ENCODE measurements around the gene ZBTB7C.
A peak's percentile ranks its signal among the peaks of the same experiment; 100 is the strongest.

Gene ZBTB7C

DNA sequence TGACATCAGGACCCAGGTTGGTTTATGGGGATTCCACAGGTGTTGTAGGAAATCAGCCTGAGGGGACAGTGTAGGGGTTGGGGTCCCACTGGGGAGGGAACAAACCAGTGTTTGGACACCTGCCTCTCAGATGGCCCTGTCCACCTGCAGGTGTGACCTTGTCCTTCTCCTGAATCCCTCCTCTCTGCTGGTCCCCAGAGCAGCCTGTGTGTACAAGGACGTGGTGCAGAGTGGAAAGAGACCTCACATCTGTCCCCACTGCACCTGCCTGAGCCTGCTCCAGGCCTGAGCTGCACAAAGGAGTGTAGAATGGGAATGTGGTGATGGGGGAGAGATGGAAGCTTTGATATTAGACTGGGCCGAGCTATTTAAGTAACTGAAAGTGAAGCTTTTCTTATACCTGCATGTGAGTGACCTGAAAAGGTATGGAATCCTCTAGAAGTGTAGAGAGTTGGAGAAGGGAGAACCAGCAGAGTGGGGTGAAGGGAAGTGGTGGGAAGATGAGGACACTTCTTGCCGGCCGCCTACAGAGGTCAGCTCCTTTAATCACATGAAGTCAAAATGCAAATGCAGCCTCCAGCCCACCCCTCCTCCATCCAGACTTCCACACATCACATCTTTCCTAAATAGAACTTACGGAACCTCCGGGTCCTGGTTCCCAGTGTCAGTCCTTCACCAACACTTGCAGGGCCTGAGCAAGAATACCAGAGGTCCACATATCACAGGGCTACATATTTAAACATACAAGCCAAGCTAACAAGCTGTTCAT is 389.4 kb downstream of the ZBTB7C start:
- DNase-seq (ENCODE audit: low read depth), result no peak

DNA sequence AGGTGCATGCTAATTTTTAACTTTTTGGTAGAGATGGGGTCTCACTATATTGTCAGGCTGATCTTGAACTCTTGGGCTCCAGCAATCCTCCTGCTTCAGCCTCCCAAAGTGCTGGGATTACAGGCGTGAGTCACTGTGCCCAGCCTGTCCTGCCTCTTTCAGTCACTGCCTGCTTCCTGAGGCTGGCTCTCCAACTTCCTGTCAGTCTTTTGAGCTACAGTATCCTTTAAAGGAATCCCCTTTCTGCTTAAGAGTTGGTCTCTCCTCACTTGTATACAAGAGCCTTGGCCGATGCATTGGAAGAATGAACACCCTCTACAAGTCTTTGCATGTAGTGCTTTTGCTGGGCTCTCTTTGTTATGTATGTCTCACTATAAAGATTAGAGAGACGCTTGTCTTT is 390.3 kb downstream of the ZBTB7C start:
- DNase-seq (ENCODE audit: low read depth), result no peak

DNA sequence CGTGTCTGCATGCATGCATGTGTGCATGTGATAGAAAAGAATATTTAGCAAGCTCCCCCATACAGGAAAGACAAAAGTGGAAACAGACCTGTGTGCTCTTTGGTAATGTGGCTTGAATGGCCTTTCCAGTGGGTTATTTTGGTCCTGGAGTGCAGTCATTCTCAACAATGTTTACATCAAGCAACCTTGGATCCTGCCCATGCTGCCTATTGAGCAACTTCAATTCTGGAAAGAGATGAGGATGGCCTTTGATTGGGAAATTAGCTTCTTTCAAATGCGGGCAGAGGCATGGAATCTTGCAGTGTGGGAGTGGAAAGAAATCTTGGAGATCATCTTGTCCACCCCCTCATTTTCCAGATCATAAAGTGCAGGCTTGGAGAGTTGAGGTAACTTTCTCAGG is 391.5 kb downstream of the ZBTB7C start:
- peak; percentile 98 for DNase-seq (ENCODE audit: low read depth)

DNA sequence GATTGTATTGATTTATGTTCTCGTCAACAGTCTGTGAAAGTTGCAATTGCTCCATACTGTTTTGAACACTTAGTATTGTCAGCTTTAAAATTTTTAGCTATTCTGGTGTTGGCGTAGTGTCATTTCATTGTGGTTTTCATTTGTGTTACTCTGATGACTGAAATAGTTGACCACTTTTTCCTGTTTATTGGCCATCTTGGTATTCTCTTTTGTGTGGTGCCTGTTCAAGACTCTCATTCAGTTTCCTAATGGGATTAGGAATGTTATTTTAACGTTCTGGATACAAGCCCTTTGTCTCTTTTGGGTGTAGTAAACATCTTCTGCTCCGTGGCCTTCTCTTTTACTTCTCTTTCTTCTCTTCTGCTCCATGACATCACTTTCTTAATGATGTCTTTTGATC is 396.0 kb downstream of the ZBTB7C start:
- no peak for DNase-seq (ENCODE audit: low read depth)

DNA sequence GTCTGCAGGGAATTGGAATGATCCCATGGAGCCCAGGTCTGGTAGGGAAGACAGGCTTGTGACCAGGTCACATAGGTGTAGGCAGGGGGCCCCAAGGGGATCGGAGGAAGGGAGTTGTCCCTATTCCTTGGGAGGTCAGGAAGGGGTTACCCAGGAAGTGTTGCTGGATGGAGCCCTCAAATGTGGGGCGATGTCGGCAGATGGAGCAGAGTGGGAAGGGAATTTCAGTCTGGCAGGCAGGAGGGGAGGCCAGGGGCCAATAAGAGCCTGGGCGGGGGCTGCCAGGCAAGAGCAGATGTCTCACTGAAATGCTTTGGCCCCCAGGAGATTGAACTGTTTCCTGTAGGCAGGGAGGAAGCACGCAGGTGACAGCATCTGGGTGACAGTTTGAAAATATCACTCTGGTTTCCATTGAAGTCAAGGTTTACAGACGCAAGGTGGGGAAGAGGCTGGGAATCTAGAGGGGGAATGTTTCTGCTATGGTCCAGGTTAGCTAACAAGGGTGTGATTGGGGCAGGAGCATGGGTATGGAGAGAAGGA is 397.2 kb downstream of the ZBTB7C start:
- no peak for DNase-seq (ENCODE audit: low read depth)

DNA sequence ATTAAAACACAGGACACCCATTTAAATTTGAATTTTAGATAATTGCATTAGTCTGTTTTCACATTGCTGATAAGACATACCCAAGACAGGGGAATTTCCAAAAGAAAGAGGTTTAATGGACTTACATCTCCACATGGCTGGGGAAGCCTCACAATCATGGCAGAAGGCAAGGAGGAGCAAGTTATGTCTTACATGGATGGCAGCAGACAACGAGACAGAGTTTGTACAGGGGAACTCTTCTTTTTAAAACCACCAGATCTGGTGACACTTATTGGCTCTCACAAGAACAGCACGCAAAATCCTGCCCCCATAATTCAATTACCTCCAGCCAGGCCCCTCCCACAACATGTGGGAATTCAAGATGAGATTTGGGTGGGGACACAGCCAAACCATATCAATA is 398.9 kb downstream of the ZBTB7C start:
- no peak for DNase-seq (ENCODE audit: low read depth)

DNA sequence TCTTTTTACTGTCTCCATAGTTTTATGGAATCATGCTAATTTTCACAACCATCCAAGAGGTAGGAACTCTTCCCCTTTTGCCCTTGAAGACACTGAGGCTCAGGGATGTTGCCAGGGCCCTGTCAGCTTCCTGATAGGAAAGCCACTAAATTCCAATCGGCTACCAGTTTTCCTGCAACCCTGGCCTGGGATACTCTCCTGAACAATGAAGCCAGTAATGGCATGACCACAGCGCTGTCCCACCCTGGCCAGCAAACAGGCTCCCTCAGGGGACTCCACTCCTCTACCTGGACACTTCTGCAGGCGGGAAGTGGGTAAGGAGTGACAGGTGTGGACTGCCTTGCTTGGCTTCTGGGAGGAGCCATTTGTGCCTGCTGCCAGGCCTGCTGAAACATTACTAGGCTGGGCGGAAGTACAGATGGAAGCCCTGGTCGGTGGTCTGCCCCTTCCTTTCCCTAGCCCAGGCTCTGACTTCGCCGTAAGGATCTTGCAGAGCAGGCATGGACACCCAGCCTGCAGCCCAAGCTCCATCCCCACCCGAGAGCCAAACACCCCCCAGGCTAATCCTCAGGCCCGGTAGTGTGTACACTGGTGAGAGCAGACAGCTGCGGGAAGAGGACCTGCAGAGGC is 400.0 kb downstream of the ZBTB7C start:
- no peak for DNase-seq (ENCODE audit: low read depth)

DNA sequence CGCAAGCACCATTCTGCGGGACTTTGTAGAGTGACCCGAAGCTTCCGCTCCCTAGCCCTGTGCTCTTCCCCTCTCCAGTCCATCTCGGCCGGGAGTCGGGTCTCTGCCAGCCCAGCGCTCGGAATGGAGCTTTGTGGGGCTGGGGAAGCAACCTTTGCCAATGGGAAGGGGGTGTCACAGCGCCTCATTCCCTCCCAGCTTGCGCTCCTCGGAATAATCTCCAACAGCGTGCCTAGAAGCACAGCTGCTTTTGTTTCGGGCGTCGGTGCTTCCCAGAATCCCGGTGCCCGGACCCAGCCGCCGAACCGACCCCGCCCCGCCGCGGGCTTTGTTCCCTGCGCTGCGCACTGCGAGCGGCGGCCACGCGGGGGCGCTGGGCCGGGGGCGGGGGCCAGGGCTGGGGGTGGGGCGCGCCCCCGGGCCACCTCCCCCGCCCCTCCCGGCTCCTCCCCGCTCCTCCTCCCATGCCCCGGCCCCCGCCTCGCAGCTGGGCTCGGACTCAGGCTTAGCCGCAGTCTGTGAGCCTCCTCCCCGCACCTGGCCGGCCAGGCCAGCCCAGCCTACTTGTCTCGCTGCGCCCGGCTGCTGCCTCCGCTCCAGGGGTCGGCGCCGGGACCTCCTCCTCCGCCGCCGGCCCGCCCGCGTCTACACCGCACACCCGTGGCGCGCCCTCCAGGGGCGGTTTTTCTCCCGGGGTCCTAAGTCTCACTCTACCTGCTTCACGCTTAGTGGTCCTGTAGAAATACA is 401.1 kb downstream of the ZBTB7C start:
- peak; percentile 35 for DNase-seq (ENCODE audit: low read depth)

DNA sequence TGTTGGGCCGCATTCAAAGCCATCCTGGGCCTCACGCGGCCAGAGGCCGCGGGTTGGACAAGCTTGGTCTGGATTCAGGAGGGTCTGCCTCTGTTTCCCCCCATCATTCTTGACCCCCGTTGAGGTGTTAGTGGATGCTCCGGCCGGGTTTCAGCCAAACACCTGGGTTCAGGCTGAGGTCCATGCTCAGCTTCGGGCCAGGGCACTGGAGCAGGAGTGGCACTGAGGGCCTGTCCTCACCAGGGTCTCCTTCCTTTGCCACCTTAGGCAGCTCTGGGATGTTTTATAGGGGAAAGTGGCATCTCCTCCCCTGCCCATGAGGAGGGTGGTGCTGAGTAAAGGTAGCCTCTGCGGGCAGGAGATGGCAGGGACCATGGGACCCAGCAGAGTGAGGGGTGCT is 401.8 kb downstream of the ZBTB7C start:
- no peak for DNase-seq (ENCODE audit: low read depth)

DNA sequence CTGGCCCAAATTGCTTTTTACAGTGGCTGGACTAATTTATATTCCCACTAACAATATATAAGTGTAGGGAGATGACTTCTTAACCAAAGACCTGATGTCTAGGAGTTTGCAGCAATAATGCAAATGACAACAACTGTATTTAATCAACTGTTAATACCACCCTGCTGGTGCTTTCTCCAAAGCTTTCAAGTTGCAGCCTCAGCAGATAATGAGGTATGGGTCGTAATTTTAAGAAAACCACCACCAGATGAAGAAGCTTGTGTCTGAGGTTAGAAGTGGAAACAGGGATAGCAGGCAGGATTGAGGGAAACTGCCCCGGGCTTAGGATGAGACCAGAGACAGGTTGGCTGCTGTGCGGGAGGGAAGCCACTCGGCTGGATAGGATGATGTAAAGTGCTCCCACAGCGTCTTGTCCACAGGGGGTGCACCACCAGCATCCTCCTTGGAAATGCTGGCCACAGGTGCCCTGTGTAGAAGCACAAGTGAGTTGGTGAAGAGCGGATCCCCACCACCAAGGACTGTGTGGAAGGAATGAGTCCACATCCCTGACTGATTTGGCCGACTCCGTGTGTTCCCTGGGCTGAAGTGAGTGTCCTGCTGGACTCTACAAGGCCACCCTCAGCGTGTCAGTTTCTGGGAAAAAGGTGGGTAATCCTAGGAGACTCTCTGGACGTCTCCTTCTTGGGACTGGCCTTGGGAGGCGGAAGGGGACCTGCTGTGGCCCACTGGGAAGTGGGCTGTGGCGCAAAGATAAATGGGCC is 402.6 kb downstream of the ZBTB7C start:
- no peak for DNase-seq (ENCODE audit: low read depth)

DNA sequence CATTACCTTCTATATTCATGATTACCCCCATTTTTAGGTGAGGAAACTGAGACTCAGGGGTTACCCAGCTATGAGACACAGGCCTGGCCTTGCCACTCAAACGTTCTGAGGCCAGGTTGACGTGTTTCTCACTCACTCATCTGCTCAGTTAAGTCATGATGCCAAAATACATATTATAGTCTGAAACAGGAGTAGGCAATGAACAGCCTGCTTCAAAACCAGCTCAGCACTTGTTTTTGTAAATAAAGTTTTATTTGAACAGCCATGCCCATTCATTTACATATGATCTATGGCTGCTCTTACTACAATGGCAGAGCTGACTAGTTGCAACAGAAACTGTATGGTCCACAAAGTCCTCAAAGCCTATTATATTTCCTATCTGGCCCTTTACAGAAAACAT is 404.6 kb downstream of the ZBTB7C start:
- no peak for DNase-seq (ENCODE audit: low read depth)

DNA sequence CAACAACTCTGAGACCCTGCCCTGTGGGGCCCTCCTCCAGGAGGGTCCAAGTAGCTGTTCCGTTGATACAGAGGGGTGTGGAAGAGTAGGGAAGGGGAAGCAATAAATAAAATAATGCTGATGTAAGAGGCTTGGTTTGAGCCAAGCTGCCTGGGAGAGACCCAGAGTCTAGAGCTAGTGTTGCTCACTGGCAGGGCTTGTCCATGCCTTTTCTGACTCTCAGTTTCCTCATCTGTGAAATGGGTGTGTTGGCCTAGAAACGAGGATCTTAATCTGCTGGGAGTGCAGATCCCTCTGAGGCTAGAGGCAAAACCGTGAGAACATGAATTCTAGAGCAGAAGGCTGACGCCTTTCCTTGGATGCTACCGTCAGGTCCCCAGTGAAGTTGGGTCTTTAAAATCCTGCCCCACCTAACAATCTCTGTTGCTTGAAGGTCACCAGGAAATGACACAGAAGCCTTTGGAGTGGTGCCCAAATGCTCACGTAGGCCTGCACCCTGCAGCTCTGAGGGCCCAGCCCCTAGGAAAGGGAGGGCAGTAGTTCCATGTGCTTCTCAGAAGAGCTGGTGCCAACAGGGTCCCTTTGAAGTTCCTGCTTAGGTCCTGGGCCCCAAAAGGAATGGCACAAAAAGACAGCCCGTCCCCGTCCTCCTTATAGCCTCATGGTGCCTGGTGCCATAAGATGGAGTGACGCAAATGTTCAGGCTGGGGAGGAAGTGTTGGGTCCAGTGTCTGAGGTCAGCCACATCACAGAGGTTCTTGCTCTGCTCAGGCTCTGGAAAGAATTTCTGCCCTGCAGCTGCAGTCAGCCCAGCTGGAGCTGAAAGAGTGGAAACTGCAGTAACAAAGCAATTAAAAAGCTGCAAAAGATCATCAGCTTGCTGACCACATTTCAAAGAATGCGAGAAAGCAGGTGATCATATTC is 405.5 kb downstream of the ZBTB7C start:
- DNase-seq (ENCODE audit: low read depth), result peak; percentile 32

DNA sequence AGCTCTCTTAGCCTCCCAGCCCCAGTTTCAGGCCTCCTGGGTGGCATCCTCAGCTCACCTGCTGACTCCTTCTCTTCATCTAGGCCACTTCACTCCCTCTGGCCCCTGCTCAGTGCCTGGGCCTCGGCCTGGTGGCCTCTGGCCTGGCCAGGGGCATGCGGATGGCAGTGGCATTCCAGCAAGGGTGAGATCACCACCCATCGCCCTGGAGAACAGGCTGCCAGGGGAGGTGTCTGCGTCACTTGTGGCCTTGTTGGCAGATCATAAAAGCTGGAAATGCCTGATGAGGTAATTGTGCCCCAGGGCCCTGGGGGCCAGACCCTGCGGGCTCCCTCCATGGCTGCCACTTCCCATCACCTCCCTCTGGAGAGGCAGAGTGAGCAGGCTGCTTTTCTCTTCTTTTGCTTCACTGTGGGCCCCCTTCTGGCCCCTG is 406.2 kb downstream of the ZBTB7C start:
- DNase-seq (ENCODE audit: low read depth), result peak; percentile 75

DNA sequence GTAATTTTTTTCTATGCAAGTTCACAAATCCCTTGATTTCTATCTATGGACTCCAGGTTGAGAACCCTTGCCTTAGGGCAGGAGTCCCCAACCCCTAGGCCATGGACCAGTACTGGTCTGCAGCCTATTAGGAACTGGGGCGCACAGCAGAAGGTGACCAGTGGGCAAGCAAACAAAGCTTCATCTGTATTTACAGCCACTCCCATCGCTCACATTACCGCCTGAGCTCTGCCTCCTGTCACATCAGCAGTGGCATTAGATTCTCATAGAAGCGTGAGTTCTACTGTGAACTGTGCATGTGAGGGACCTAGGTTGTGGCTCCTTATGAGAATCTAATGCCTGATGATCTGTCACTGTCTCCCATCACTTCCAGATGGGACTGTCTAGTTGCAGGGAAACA is 408.5 kb downstream of the ZBTB7C start:
- no peak for DNase-seq (ENCODE audit: low read depth)

DNA sequence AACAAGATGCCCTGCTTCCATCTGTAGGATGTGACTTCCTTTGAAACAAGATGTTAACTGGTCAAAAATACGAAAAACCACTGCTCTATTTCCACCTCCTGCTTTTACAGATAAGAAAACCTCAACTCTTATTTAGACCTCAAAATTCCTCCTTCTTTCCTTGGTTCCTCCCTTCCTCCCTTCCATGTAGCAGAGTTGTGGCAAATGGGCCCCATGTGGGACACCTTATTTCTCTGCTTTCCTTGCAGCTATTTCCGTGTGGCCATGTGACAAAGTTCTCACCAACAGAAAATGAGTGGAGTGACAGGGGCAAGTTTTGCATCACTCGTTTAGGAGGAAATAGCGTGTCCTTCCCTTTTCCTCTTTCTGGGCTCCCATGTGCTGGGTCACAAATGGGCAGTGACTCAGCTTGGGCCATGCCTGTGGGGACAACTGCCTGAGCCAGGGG is 409.4 kb downstream of the ZBTB7C start:
- no peak for DNase-seq (ENCODE audit: low read depth)

DNA sequence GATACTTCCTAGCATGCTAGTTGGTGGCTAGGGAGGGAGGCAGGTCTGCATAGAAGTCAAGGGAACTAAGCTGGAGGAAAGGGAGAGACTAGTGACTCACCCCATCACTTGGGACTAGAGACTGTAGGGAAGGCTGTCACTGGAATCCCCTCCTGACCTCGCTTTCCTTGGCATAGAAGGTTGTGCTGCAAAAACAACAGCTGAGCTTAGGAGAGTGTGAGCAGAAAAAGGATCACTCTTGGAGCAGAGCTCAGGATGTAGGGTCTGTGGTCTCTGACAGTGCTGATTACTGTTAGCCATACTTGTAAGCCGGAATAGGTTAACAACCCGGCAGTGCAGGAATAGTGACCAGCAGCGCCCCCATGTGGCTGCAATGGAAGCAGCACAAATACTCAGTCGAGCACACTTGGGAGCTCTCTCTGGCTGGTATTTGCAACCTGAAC is 411.8 kb downstream of the ZBTB7C start:
- DNase-seq (ENCODE audit: low read depth), result no peak

DNA sequence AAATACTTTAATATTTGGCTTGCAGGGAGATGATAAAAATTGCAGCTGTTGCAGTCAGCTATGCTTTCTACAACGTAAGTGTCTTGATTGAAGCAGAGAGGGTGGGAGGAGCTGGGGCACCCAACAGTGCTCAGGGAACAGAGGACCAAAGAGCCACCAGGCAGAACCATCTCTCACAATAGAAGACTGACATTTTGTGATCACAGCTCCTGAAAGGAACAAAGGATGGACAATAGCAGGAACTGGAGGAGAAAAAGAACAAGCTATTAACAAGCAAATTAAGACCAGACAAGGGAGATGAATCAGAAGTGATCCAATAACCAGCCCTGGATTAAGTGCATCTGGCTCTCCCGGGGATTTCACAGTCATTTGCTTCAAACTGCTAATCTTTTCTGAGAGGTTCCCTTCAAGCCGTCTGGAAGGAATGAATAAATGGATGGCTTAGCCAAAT is 413.1 kb downstream of the ZBTB7C start:
- DNase-seq (ENCODE audit: low read depth), result peak; percentile 35

DNA sequence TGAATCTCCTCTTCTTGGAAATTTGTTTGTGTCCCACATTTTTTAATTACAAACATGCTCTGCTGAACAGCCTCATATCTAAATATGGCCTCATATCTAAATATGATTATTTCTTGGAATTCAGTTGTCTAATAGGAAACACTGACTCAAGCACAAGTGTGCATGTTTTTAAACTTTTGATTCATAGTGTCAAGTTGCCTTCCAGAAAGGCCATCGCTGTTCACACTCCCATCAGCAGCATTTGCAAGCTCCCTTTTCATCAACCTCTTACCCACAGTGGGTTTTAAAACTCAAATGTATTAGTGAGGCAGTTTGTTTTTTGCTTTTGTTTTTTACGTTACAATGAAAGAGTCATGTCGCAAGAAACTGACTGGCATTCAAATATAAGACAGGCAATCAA is 413.5 kb downstream of the ZBTB7C start:
- no peak for DNase-seq (ENCODE audit: low read depth)

DNA sequence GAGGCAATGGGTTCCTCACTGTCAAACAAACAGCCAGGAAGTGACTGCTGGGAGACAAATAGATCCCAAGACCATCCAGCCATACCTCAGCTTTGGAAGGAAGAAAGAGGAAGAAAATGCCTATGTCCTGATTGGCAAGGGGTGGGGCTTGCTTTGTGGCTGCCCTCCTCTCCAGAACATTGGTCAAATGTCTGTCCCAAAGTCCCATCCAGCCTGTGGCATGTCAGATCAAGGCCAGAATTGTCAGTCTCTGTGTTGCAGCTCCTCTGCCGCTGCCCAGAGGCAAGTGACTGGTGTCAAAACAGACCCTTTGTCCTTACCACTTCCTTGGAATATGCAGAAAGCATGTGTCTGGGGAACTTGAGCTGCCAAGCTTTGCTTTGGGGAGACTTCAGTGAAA is 415.8 kb downstream of the ZBTB7C start:
- no peak for DNase-seq (ENCODE audit: low read depth)

DNA sequence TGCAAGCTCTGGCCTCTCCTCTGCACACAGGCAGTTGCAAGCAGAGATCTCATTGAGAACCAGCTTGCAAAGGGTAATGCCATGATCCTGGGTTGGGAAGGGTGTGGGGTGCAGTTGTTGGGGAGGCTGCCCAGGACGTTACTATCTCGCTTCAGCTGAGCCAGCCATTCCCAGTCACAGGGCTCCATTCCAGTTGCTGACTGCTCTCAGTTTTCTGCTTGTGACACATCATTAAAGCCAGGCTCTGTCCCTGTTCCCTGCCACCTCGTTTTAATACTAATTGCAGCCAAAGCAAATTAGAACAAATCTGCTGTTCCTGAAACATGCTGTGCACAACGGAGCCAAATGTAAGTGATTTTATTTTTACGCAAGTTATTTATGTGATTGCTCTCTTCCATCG is 416.2 kb downstream of the ZBTB7C start:
- DNase-seq (ENCODE audit: low read depth), result no peak

DNA sequence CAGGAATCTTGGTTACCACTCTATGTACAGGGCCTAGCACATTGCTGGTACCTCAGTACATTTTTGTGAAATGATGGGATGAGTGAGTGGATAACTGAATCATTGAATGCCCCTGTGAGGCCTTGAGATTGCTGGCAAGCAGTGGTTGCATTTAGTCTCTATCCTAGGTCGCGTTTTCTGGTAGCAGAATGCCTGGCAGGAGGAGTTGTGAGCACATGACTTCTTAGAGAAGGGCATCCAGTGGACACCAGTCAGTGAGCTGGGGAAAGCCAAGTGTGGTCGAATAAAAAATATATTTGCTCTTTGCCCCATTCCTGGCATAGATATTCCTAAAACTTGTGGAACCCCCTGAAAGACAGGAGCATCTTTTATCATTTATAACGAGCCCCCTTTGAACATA is 416.9 kb downstream of the ZBTB7C start:
- no peak for DNase-seq (ENCODE audit: low read depth)

Measured in amniotic epithelial cell (primary cell).